Activated CD8-positive, alpha-beta memory T cell treated with anti-CD3 and anti-CD28 coated beads, Interleukin-2, amount 50 U/mL, for 4 hours (primary cell): ENCODE results near the gene SNRPD2.

Source experiments
- DNase-seq: peaks from one replicate; pipeline ENCODE4 v3.0.0-alpha.2; 2020

The SNRPD2 gene

GRCh38 chr19:45653634-45654033 is 38.1 kb downstream of the SNRPD2 start:
- DNase-seq, result no peak

DNA sequence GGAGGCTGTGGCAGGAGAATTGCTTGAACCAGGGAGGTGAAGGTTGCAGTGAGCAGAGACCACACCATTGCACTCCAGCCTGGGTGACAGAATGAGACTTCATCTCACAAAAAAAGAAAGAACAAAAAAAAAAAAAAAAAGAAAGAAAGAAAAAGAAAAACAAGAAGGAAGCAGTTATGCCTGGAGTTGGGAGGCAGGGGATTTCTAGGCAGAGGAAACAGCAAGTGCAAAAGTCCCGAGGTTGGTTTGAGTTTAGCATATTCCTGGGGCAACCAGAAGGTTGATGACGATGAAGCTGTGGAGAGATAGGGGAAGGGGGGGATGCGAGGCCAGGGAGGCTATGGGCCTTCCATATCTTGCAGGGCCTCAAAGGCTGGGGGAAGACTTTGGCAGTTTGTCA is 41.0 kb downstream of the SNRPD2 start:
- no peak for DNase-seq

GRCh38 chr19:45646345-45646698 is 45.4 kb downstream of the SNRPD2 start:
- no peak for DNase-seq

DNA sequence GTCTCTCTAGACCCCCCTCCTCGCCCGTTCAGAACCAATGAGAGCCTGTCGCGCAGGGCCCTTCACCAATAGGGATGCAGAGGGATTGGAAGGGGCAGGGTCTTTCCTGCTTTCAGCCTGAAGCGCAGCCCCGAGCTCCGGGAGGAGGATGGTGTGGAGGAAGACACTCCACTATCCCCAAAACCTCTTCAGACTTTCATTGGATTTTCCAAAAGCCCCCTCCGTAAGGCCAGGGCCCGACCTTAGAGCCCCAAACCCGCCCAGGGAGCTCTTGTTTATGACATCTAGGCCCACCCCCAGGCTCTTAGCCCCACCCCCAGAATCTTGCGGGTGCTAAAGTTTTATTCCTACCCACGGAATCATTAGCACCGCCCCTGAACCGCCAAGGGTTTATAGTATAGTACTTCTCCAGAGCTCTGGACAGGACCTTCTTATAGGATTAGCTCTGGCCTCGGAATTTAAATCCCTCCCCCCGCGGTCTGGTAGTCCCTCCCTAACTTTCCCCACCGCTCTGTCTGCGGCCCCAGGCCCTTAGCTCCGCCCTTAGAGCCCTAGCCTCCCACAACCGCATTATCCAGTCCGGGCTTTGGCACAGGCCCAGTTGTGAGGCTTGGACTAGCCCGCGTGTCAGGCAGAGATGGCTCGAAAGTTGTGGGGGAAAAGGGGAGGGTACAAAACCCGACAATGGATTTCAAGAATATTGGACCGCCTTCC is 46.0 kb downstream of the SNRPD2 start:
- peak; percentile 61 for DNase-seq

- no peak for DNase-seq
These were observed 46.6 kb downstream of the SNRPD2 start for GRCh38 chr19:45645068-45645630.

- DNase-seq, result no peak
These were observed 47.6 kb downstream of the SNRPD2 start for GRCh38 chr19:45643927-45644771.

GRCh38 chr19:45643024-45643926 is 48.5 kb downstream of the SNRPD2 start:
- DNase-seq, result peak; percentile 96

DNA sequence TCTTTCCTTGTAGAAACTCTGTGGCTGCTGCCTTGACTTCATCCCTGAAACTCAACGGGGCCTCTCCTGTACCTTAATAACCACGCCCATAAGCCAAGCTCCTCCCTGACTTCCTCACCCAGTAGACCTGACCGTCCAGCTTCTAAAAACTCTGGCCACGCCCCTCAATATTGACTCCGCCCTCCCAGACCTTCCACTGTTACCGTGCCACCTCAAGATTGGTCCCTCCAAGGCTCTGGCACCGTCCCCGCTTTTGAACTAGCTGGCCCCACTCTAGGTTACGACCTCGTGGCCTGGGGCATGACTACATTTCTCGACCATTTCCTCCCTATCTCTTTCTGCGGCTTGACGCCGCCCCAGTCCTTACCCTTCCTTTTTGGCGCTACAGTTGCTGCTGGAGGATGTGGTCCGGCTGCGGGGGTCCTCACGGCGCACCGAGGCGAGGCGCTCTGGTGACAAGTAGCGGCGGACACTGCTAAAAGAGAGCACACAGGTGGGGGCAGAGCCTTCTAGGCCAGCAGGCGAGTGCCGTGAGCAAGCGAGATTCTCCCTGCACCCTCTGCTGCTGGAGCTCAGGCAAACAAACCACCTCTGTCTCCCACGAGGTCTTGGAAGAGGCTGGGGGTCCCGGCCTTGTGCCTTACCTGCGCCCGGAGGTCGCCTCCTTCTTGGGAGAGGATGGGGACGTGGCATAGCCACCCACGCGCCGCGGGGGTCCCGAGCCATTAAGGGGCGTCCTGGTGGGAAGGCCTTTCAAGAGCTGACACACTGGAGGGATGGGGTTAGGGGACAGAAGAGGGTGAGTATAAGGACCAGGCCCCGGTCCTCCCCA is 50.3 kb downstream of the SNRPD2 start:
- DNase-seq, result peak; percentile 59

DNA sequence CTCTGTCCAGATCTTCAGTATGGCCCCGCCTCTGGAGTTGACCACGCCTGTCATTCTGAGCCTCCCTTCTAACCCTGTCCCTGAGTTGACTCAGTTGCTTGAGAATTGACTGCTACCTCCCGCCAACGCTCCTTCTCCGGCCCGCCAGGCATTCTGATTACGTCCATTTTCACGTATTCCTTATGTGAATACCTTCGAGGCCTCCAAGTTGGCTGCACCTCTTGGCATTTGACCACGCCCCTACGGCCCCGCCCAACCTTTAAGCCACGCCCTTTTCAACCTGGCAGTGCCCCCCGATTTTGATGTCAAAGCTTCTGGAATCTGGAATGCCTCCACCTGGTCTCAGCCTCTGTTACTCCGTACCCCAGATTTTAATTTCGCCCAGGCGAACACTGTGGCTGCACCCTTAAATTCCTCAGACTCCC is 50.9 kb downstream of the SNRPD2 start:
- peak; percentile 41 for DNase-seq

DNA sequence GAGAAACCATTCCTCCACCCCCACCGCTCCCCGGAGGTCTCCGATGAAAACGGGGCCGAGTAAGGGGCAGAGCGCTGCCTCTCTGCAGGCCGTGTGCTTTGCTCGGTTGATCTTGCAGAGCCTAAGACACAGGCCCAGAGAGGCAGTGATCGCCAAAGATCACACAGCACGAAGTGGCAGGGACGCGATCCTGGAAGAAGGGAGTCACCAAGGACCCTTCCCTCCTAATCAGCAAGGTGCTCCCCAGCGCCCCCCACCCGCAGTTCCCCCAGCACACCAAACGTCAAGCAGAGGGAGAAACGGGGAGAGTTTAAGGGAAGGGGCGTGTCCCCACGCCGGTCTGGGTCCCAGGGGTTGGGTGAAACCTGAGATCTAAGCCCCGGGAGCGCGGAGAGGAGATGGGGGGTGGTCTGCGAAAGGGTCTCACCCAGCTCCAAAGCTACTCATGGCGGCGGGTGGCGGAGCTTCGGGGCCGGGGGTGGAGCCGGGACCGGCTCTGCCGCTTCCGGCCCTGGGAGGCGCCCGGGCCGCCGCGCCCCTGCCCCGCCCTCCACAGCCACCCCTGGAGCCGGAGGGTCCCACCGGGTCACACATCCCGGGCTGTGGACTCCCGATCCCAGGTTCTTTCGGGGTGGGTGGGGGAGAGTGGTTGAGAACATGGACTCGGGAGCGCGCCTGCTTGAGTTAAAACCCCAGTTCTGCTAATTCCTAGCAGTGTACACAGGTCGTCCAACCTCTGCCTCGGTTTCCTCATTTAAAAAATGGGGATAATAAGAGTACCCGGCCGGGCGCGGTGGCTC is 52.6 kb downstream of the SNRPD2 start, which contains the start of gene EML2:
EML2 (minus strand) TSS at position 468 of the 800 bp plus-strand sequence; CDS start at position 447, 21 bp downstream.
- DNase-seq, result peak; percentile 52

- DNase-seq, result no peak
These were observed 53.7 kb downstream of the SNRPD2 start for GRCh38 chr19:45637890-45638667.
